Epithelial cell of proximal tubule (primary cell): ENCODE data around the gene ATP5MK. TPM values are rescaled to one million over a fixed set of nuclear protein-coding genes. Genes with fewer than 3 reads are reported as not detected.
"Not testable (repeated sequence)": the region's sequence is repeated elsewhere in the genome, so short reads cannot be mapped to it uniquely, and the experiment has no call there.

Experiments
- DNase-seq: peaks from one replicate; pipeline ENCODE4 v3.0.0-alpha.2; 2011; ENCODE audit warnings: low read depth
- H3K4me3 ChIP-seq: 2 replicates; pipeline ENCODE4 v1.5.1; 2011; ENCODE audit warnings: low read depth, mild to moderate bottlenecking, low read length
- total RNA-seq: library from RNA; depleted of rRNA; stranded (reverse); fragments of >200 nt; gene quantifications from 2 replicates; pipeline ENCODE4 v1.2.3, GENCODE V29; 2015
- TF ChIP-seq, protein P1 (sequence below): conservative IDR thresholded peaks from 2 replicates; pipeline ENCODE4 v1.5.1; 2012; ENCODE audit warnings: low read depth, mild to moderate bottlenecking, low read length

The ATP5MK gene
- total RNA-seq, 1 donor from 2014 or later = 562 TPM

DNA sequence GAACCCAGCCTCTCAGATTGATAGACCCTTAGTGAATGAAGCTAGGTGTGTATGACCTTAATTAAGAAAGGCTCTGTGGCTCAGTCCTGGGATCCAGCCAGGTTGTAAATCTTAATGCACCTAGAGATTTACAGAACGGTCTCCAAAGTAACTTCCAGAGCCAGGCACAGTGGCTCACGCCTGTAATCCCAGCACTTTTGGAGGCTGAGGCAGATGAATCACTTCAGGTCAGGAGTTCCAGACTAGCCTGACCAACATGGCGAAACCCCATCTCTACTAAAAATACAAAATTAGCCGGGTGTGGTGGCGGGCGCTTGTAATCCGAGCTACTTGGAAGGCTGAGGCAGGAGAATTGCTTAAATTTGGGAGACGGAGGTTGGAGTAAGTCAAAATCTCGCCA, 31.6 kb upstream of the ATP5MK start:
- DNase-seq = no peak
- H3K4me3 ChIP-seq = no peak overlapping the region
- TF ChIP-seq, protein P1, sequence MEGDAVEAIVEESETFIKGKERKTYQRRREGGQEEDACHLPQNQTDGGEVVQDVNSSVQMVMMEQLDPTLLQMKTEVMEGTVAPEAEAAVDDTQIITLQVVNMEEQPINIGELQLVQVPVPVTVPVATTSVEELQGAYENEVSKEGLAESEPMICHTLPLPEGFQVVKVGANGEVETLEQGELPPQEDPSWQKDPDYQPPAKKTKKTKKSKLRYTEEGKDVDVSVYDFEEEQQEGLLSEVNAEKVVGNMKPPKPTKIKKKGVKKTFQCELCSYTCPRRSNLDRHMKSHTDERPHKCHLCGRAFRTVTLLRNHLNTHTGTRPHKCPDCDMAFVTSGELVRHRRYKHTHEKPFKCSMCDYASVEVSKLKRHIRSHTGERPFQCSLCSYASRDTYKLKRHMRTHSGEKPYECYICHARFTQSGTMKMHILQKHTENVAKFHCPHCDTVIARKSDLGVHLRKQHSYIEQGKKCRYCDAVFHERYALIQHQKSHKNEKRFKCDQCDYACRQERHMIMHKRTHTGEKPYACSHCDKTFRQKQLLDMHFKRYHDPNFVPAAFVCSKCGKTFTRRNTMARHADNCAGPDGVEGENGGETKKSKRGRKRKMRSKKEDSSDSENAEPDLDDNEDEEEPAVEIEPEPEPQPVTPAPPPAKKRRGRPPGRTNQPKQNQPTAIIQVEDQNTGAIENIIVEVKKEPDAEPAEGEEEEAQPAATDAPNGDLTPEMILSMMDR = no peak

DNA sequence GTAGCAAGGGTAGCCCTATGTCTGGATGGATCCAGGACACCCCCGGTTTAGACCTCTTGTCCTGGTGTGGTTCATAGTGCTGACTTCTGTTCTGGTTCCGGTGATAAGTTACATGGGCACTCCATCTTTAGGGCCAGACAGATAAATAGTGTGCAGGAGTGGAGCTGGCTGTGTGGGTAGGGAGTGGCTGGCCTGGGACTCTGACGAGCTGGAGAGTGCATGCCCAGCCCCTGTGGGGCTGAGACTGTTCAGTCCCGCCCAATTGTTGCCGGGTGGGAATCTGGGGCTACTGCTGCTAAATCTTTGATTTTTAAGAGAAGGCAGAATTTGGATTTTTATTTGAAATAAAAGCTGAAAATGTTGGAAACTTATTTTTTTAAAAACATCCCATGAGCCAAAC, 27.5 kb upstream of the ATP5MK start:
- TF ChIP-seq, protein P1 = no peak
- no peak overlapping the region for H3K4me3 ChIP-seq
- no peak for DNase-seq

DNA sequence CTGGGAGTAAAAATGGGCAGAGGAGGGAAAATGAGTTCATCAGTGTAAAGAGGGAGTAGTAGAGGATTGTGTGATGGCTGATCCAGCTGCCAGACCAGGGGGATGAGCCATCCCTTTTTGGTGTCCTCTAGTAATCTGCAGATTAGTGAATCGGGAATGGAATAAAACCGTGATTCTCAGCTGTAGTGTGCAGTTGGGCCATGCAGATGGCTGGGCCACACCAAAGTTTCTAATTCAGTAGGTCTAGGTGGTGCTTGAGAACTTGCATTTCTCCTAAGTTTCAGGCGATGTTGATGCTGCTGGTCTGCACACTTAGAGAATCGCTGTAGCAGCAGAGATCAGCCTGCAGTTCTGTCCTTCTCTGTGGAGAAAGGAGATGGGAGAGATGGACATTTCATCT, 22.8 kb upstream of the ATP5MK start:
- no peak for DNase-seq
- TF ChIP-seq, protein P1 = no peak
- no peak overlapping the region for H3K4me3 ChIP-seq

DNA sequence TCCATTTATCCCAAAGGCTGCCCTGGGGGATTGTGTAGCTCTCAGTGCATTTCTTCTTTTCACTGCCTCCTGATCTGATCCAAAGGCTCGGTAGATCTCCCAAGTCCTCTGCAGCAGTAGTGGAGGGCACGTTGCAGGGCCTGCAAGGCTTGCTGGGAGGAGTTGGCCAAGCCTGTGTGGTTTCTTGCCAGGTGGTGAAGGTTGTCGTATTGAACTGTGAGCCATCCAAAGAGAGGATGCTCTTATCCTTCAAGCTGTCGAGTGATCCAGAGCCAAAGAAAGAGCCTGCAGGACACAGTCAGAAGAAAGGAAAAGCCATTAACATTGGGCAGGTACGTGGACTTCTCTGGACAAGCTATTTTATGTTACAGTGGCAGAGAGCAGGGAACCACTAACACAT, 21.3 kb upstream of the ATP5MK start:
- no peak overlapping the region for H3K4me3 ChIP-seq
- DNase-seq = no peak
- TF ChIP-seq, protein P1 = no peak

DNA sequence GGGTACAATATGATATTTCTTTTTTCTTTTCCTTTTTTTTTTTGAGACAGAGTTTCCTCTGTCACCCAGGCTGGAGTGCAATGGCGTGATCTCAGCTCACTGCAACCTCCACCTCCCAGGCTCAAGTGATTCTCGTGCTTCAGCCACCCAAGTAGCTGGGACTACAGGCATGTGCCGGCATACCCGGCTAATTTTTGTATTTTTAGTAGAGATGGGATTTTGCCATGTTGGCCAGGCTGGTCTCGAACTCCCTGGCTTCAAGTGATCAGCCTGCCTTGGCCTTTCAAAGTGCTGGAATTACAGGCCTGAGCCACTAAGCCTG, 20.8 kb upstream of the ATP5MK start:
- H3K4me3 ChIP-seq, DNase-seq: not testable (repeated sequence)

DNA sequence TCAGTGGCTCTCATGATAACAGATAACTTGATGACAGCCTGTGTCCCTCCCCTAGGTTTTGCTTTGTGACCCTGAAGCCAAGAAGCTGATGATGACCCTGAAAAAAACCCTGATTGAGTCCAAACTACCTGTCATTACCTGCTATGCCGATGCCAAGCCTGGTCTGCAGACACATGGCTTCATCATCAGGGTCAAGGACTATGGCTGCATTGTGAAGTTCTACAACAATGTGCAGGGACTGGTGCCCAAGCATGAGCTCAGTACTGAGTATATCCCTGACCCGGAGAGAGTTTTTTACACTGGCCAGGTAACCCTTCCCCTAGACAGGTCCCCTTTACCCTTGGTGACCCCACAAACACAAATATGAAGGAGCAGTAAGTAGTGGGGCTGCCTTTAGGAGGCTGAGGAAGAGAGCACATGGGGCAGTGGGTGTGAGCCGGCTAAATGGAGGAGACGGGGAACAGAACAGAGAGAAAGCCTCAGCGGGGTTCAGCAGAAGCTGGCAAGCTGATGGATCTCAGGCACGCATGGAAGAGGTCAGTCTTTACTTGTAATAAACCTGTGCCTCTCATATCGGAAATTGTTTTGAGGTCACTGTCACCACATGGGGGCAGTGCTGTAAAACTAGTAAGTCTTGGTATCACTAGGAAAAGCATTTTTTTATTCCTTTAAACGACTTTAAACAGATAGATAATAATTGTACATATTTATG, 20.3 kb upstream of the ATP5MK start:
- TF ChIP-seq, protein P1 = peak; percentile 62
- H3K4me3 ChIP-seq = no peak overlapping the region
- DNase-seq = no peak

DNA sequence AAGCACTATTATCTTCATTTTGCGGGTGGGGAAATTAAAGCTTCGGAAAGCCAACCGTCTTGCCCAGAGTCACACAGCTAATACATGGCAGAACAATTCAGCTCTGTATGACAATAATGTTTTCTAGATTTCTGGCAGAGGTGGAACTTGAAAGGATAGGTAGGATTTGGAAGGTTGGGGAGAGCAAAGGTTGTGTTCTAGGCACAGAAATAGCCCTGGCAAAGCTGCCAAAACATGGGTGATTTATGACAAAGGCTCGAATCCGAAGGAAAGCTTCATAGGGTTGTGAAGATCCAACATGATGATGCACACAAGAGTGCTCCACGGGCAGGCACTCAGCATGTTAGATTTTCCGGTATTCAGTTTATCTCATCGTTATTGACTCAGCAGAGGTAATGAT, 19.3 kb upstream of the ATP5MK start:
- H3K4me3 ChIP-seq = no peak overlapping the region
- TF ChIP-seq, protein P1 = no peak
- no peak for DNase-seq

DNA sequence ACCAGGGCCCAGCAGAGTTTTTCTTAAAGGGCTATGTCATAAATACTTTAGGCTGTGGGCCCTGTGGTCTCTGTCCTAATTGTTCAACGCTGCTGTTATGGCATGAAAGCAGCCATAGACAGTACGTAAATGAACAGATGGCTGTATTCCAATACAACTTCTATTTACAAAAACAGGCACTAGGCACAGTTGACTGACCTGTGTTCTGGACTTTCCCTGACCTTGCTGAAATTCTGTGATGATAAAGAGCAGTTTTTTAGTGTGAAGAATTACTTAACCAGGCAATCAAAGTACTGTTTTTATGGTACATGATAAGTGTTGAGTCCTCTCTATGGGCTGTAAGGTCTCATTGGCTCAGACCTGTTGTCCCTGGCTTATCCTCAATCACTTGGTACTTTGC, 17.3 kb upstream of the ATP5MK start:
- TF ChIP-seq, protein P1 = no peak
- DNase-seq = no peak

More for the DNA sequence above, 17.3 kb upstream of the ATP5MK start:
- no peak overlapping the region for H3K4me3 ChIP-seq
